Measurements from ENCODE around the gene COG5.

DNA sequence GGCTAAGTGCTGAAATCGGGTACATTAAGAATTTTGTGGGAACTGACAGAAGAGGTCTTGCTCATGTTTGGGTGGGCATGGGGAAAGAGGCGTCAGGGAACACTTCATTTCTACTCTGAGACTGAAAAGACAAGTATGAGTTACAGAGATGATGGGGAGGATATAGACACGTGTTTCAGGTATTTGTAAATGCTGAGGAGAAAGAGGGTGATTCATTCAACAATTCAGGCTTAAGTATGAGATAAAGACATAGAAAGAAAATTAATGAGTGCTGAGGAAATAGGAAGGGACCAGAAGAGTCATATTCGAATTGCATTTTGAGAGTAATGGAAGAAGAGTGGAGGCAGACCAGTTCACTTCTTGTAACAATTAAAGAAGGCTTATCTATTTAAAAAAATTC lies 251.3 kb downstream of the COG5 start:
- TF ChIP-seq, protein P1, sequence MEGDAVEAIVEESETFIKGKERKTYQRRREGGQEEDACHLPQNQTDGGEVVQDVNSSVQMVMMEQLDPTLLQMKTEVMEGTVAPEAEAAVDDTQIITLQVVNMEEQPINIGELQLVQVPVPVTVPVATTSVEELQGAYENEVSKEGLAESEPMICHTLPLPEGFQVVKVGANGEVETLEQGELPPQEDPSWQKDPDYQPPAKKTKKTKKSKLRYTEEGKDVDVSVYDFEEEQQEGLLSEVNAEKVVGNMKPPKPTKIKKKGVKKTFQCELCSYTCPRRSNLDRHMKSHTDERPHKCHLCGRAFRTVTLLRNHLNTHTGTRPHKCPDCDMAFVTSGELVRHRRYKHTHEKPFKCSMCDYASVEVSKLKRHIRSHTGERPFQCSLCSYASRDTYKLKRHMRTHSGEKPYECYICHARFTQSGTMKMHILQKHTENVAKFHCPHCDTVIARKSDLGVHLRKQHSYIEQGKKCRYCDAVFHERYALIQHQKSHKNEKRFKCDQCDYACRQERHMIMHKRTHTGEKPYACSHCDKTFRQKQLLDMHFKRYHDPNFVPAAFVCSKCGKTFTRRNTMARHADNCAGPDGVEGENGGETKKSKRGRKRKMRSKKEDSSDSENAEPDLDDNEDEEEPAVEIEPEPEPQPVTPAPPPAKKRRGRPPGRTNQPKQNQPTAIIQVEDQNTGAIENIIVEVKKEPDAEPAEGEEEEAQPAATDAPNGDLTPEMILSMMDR (conservative IDR thresholded peaks at IDR 0.05; ENCODE audit: low read length): no peak
- no peak for TF ChIP-seq EZH2phosphoT487 (IDR thresholded peaks at IDR 0.05; ENCODE audit: borderline replicate concordance)

Data from Loucy (cell line).